ENCODE results near the gene MYBPC2.
A peak's percentile ranks its signal among the peaks of the same experiment; 100 is the strongest.

MYBPC2 gene

DNA sequence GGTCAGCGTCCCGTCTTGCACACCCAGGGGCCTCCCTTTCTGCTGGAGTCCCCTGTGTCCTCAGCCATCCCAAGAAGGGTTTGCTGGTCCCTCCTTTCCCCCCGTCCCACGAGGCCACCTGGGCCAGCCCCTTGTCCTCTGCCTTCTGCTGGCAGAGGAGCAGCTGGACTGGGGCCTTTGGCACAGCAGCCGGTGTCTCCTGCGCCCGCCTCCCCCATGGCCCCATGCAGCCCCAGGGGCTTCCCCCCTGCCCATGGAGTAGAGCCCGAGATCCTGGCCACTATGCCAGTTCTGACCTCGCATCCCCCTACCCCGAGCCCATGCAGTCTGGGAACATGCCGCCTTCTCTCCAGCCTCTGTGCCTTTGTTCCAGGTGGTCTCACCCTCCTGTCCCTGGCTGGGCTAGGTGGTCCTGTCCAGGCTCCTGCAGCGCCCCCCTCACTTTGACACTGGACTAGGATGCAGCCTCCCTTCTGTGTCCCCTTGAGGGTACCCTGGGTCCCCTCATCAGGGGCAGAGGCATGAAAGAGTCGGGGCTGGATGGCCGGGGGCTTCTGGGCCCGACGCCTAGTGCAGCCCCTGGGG, 49.7 kb downstream of the MYBPC2 start:
- no peak for DNase-seq (ENCODE audit: low read depth)
- TF ChIP-seq, protein P1, sequence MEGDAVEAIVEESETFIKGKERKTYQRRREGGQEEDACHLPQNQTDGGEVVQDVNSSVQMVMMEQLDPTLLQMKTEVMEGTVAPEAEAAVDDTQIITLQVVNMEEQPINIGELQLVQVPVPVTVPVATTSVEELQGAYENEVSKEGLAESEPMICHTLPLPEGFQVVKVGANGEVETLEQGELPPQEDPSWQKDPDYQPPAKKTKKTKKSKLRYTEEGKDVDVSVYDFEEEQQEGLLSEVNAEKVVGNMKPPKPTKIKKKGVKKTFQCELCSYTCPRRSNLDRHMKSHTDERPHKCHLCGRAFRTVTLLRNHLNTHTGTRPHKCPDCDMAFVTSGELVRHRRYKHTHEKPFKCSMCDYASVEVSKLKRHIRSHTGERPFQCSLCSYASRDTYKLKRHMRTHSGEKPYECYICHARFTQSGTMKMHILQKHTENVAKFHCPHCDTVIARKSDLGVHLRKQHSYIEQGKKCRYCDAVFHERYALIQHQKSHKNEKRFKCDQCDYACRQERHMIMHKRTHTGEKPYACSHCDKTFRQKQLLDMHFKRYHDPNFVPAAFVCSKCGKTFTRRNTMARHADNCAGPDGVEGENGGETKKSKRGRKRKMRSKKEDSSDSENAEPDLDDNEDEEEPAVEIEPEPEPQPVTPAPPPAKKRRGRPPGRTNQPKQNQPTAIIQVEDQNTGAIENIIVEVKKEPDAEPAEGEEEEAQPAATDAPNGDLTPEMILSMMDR (IDR thresholded peaks at IDR 0.05; ENCODE audit: low read length, missing control alignments) = no peak
- no peak overlapping the region for H3K4me3 ChIP-seq (replicated peaks; ENCODE audit: low read depth, low read length)

DNA sequence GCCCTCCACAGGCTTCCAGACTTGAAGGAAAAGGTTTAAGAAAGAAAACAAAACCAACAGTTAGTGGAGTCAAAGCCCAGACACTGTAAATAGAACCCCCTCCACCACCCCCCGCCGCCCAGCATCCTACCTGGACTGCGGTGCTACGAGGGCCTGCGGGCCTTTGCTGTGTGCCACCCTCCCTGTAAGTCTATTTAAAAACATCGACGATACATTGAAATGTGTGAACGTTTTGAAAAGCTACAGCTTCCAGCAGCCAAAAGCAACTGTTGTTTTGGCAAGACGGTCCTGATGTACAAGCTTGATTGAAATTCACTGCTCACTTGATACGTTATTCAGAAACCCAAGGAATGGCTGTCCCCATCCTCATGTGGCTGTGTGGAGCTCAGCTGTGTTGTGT, 50.2 kb downstream of the MYBPC2 start:
- DNase-seq (ENCODE audit: low read depth) = no peak
- no peak overlapping the region for H3K4me3 ChIP-seq (replicated peaks; ENCODE audit: low read depth, low read length)
- TF ChIP-seq, protein P1 (IDR thresholded peaks at IDR 0.05; ENCODE audit: low read length, missing control alignments) = no peak

- no peak overlapping the region for H3K4me3 ChIP-seq (replicated peaks; ENCODE audit: low read depth, low read length)
- DNase-seq (ENCODE audit: low read depth) = no peak
- TF ChIP-seq, protein P1 (IDR thresholded peaks at IDR 0.05; ENCODE audit: low read length, missing control alignments) = no peak
Observed at GRCh38 chr19:50485284-50485955, 52.7 kb downstream of the MYBPC2 start.

- TF ChIP-seq, protein P1 (IDR thresholded peaks at IDR 0.05; ENCODE audit: low read length, missing control alignments) = peak; percentile 49
- no peak overlapping the region for H3K4me3 ChIP-seq (replicated peaks; ENCODE audit: low read depth, low read length)
- peak; percentile 43 for DNase-seq (ENCODE audit: low read depth)
Observed at GRCh38 chr19:50486823-50487515, 54.3 kb downstream of the MYBPC2 start.

DNA sequence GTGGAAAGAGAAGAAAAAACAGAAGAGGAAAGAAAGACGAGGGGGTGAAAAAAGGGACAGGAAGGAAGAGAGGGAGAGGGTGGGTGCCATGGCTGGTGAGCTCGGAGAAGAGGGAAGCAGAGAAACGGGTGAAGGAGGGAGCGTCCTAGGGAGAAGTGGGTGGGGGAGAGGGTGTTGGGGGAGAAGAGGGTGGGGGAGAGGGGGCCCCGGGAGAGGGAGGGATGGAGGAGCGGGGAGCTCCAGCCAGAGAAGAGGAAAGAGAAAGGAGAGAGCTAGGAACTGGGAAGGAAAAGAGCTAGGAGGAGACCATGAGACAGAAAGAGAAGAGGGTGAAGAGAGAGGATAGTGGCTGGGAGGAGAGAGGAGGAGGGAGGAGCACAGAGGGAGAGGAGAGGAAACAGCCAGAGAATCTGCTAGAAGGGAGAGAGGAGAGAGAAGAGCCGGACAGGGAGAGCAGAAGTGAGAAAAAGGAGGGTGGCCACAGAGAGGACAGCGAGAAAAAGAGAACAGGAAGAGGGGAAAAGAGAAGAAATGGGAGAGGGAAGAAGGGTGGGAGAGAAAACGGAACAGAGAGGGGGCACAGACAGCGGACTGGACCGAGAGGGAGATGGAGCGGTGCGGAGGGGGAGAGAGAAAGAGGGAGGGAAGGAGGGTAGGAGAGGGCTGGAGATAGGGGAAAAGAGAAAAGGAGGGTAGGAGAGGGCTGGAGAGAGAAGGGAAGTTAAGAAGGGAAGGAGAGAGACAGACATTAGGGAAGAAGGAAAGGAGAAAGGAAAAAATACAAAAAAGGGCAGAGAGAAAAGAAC, 55.9 kb downstream of the MYBPC2 start:
- no peak for DNase-seq (ENCODE audit: low read depth)
- TF ChIP-seq, protein P1 (IDR thresholded peaks at IDR 0.05; ENCODE audit: low read length, missing control alignments) = no peak
- H3K4me3 ChIP-seq (replicated peaks; ENCODE audit: low read depth, low read length) = no peak overlapping the region

DNA sequence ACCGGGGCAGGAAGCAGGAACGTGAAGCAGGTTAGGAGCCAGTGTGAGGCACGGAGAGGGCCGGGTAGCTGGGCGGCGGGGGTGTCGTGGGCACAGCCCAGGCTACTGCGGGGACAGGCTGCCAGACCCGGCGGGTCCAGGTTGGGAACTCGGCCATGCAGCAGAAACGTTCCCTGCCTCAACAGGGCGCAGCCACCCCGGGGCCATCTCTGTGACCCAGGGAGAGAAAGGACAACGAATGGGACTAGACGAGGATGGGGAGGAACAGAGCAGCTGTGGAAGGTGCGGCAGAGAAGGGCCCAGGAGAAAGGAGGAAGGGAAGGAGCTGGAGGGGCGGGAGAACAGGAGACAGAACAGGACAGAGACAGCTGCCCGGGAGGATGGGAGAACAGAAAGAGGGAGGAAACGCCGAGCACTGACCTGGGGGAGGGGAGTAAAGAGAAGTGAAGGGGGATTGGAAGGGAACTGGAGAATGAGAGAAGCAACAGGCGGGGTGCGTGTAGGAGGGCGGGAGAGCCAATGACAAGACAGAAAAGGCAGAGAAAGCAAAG, 56.8 kb downstream of the MYBPC2 start:
- no peak for DNase-seq (ENCODE audit: low read depth)
- H3K4me3 ChIP-seq (replicated peaks; ENCODE audit: low read depth, low read length) = no peak overlapping the region
- TF ChIP-seq, protein P1 (IDR thresholded peaks at IDR 0.05; ENCODE audit: low read length, missing control alignments) = no peak
